Adrenal gland (tissue), 12 donors: Measurements from ENCODE around the gene GATA6. TPM values are rescaled to one million over a fixed set of nuclear protein-coding genes. Genes with fewer than 3 reads are reported as not detected.

Experiments
- DNase-seq, 7 donors: peaks; one replicate each; pipeline ENCODE4 v3.0.0-alpha.2; 2019 to 2020
- H3K27ac ChIP-seq, 5 donors: fragments of 200-600 bp; sonication (generic) in 4 of 5; 1 replicate in 3 of 5; 2 replicates in 2 of 5; pipeline versions ENCODE4 v1.5.1 to v1.8.0; 2016 to 2020; ENCODE audit warnings: mild to moderate bottlenecking in 1 of 5
- H3K27me3 ChIP-seq: fragments of 200-600 bp; 2 replicates; pipeline ENCODE4 v1.8.0; 2021
- H3K36me3 ChIP-seq, 2 donors: fragments of 200-600 bp; replicated peaks in 1 of 2; 1 replicate in 1 of 2; 2 replicates in 1 of 2; pipeline versions ENCODE4 v1.5.1 to v1.8.0; 2018 to 2022
- H3K4me1 ChIP-seq, 2 donors: fragments of 200-600 bp; replicated peaks in 1 of 2; 1 replicate in 1 of 2; 2 replicates in 1 of 2; pipeline versions ENCODE4 v1.5.1 to v1.8.0; 2018 to 2021
- H3K4me3 ChIP-seq, 4 donors: fragments of 200-600 bp; sonication (generic) in 3 of 4; one replicate each; pipeline ENCODE4 v1.5.1; 2016 to 2018
- H3K9me3 ChIP-seq, 3 donors: fragments of 200-600 bp; sonication (generic) in 1 of 3; replicated peaks in 1 of 3; 1 replicate in 2 of 3; 2 replicates in 1 of 3; pipeline versions ENCODE4 v1.5.1 to v1.8.0; 2016 to 2021
- POLR2A ChIP-seq, 2 donors: fragments of 450-650 bp; IDR thresholded peaks; one replicate each; pipeline ENCODE4 v1.6.1; 2017; ENCODE audit warnings: antibody characterized with exemption in 2 of 2, mild to moderate bottlenecking in 2 of 2, moderate library complexity in 1 of 2
- WGBS, 4 donors: extraction: QIAGEN DNeasy Blood & Tissue Kit in 2 of 4; methylation state at CpG; one replicate each; pipeline versions ENCODE4 v1.1.5 to v1.1.7; 2013 to 2017; 5-methylcytosine and 5-hydroxymethylcytosine counted together
- intact Hi-C, 2 donors: fragments of 100-400 bp; cut with DNase I; formaldehyde crosslinking; loops; one replicate each; pipeline versions ENCODE4 v1.14.1 to v1.15.0; 2022 to 2023
- polyA plus RNA-seq, 3 donors: library from polyadenylated mRNA; stranded (reverse); fragments of 200-250 nt in 2 of 3; fragments of 350-450 nt in 1 of 3; fragmentation: Illumina TruSeq in 1 of 3; extraction: RNeasy Lipid Tissue Mini Kit (QIAGEN cat#74804) in 1 of 3; gene quantifications; one replicate each; pipeline ENCODE4 v1.2.3, GENCODE V29; 2013 to 2014
- total RNA-seq, 9 donors: library from RNA; depleted of rRNA in 4 of 9; stranded (reverse); fragments of >200 nt in 4 of 9; fragments of 120-200 nt in 1 of 9; fragmentation: NEBNext Ultra II Directional in 1 of 9; extraction: Animal tissue kit (Norgen Biotek cat#: 25700) in 1 of 9; gene quantifications; one replicate each; pipeline versions ENCODE4 v1.1.0 to v1.2.4, GENCODE V29; 2013 to 2023
- TF ChIP-seq, protein P1 (sequence below), 6 experiments: fragments of 450-650 bp in 4 of 6; fragments of 200-600 bp in 2 of 6; sonication (generic) in 1 of 6; IDR thresholded peaks; 1 replicate in 5 of 6; 2 replicates in 1 of 6; pipeline versions ENCODE4 v1.5.1 to v1.8.0; 2016 to 2021; ENCODE audit warnings: antibody characterized with exemption in 6 of 6, mild to moderate bottlenecking in 2 of 6, moderate library complexity in 1 of 6
- donor health status: healthy with polysubstance abuse.
- donor health status: Bipolar disorder and iron deficiency.
- donor health status: DM: yes; HTN: yes; CAD: no.
- donor health status: DM: no; HTN: no; CAD: no.
- donor health status: DM: no; HTN: no; CAD: no.
- donor health status: DM: yes; HTN: yes; CAD: no.

Gene GATA6
- total and polyA plus RNA-seq, 12 donors = 31.3 to 222 (median 135) TPM

GRCh38 chr18:22129778-22130177 is 39.6 kb upstream of the GATA6 start:
- H3K4me1 ChIP-seq = no peaks in the 10 kb centered on the region
- no peak overlapping the region for H3K27ac ChIP-seq
- intact Hi-C loops = no loop called here
- H3K9me3 ChIP-seq = no peaks in the 10 kb centered on the region
- no peak for DNase-seq
- WGBS, 4 donors = 63 to 83% (median 73%) methylated on average over 1 of the region's 1 CpG
- no peaks in the 10 kb centered on the region for H3K36me3 ChIP-seq
- H3K4me3 ChIP-seq = no peak overlapping the region
- no peak for TF ChIP-seq POLR2A (IDR thresholded peaks at IDR 0.05)
- TF ChIP-seq, protein P1, sequence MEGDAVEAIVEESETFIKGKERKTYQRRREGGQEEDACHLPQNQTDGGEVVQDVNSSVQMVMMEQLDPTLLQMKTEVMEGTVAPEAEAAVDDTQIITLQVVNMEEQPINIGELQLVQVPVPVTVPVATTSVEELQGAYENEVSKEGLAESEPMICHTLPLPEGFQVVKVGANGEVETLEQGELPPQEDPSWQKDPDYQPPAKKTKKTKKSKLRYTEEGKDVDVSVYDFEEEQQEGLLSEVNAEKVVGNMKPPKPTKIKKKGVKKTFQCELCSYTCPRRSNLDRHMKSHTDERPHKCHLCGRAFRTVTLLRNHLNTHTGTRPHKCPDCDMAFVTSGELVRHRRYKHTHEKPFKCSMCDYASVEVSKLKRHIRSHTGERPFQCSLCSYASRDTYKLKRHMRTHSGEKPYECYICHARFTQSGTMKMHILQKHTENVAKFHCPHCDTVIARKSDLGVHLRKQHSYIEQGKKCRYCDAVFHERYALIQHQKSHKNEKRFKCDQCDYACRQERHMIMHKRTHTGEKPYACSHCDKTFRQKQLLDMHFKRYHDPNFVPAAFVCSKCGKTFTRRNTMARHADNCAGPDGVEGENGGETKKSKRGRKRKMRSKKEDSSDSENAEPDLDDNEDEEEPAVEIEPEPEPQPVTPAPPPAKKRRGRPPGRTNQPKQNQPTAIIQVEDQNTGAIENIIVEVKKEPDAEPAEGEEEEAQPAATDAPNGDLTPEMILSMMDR (IDR thresholded peaks at IDR 0.05) = no peak
- H3K27me3 ChIP-seq = no peaks in the 10 kb centered on the region

GRCh38 chr18:22132258-22132657 is 37.1 kb upstream of the GATA6 start:
- no peaks in the 10 kb centered on the region for H3K9me3 ChIP-seq
- DNase-seq = no peak

GRCh38 chr18:22132763-22133162 is 36.6 kb upstream of the GATA6 start:
- H3K9me3 ChIP-seq = no peaks in the 10 kb centered on the region
- DNase-seq = no peak
- H3K27me3 ChIP-seq = no peaks in the 10 kb centered on the region
- TF ChIP-seq POLR2A (IDR thresholded peaks at IDR 0.05) = no peak
- TF ChIP-seq, protein P1 (IDR thresholded peaks at IDR 0.05) = no peak
- 91 to 100% (median 95%) methylated on average over 2 of the region's 2 CpGs for WGBS, 4 donors
- no peaks in the 10 kb centered on the region for H3K4me1 ChIP-seq
- no peak overlapping the region for H3K27ac ChIP-seq
- no peak overlapping the region for H3K4me3 ChIP-seq
- intact Hi-C loops = no loop called here
- no peaks in the 10 kb centered on the region for H3K36me3 ChIP-seq

More at GRCh38 chr18:22132258-22132657, 37.1 kb upstream of the GATA6 start:
- TF ChIP-seq POLR2A (IDR thresholded peaks at IDR 0.05) = no peak
- TF ChIP-seq, protein P1 (IDR thresholded peaks at IDR 0.05) = no peak
- no peaks in the 10 kb centered on the region for H3K4me1 ChIP-seq
- H3K36me3 ChIP-seq = no peaks in the 10 kb centered on the region
- WGBS, 4 donors = 58 to 79% (median 77%) methylated on average over 2 of the region's 2 CpGs
- intact Hi-C loops = no loop called here
- H3K4me3 ChIP-seq = no peak overlapping the region
- no peak overlapping the region for H3K27ac ChIP-seq
- no peaks in the 10 kb centered on the region for H3K27me3 ChIP-seq

DNA sequence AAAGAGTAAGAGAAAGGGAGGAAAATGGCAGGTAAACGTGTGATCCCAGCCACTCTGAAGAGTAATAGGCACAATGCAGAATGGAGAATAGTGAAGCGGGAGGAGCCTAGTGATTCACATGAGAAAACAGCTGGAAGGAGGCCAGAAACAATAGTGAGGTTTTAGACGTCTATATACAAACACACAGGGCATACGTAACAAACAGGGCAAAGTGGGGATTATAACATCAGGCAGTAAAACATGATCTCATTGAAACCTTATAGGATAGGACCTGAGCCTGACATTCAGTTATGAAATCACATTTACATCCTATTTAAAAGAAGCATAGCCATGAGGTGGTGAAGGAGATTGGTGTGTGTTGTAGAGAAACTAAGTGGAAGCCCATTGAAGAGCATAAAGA is 33.0 kb upstream of the GATA6 start:
- TF ChIP-seq POLR2A (IDR thresholded peaks at IDR 0.05) = no peak
- TF ChIP-seq, protein P1 (IDR thresholded peaks at IDR 0.05) = no peak
- no peak overlapping the region for H3K27ac ChIP-seq
- H3K27me3 ChIP-seq = no peaks in the 10 kb centered on the region
- H3K9me3 ChIP-seq = no peaks in the 10 kb centered on the region
- no peak overlapping the region for H3K4me3 ChIP-seq
- intact Hi-C loops = no loop called here
- WGBS, 4 donors = 64 to 71% (median 67%) methylated on average over 4 of the region's 4 CpGs
- no peaks in the 10 kb centered on the region for H3K36me3 ChIP-seq
- H3K4me1 ChIP-seq = no peaks in the 10 kb centered on the region
- DNase-seq = no peak
